Raji (cell line): ENCODE results near the gene MEX3D.

ENCODE experiments used
- POLR2A ChIP-seq: IDR thresholded peaks from 2 replicates; pipeline ENCODE4 v1.6.1; 2011; ENCODE audit warnings: low read depth, low read length, control low read depth; ENCODE audit not compliant: insufficient read depth

Gene MEX3D

GRCh38 chr19:1529430-1529816 is 38.7 kb downstream of the MEX3D start:
- no peak for TF ChIP-seq POLR2A

- TF ChIP-seq POLR2A: no peak
These were observed 39.3 kb downstream of the MEX3D start for GRCh38 chr19:1528596-1529429.

DNA sequence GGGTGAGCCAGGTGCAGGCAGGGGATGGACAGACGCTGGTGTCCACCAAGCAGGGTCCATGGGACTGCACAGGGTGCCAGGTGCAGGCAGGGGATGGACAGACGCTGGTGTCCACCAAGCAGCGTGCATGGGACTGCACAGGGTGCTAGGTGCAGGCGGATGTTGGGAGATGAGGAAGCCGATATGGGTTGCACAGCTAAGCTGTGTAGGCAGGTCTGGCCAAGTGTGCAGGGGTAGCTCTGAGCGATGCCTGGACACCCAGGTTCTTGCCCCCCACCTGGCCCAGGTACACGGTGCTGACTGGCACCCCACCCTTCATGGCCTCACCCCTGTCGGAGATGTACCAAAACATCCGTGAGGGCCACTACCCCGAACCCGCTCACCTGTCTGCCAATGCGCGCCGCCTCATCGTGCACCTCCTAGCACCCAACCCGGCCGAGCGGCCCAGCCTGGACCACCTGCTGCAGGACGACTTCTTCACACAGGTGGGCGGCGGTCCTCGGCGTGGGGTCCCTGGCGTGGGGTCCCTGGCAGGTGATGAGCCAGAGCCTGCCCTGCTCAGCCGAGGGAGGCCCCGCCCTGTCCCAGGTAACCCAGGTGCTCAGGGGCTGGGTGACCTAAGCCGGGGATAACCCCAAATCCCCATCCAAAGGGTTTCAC is 40.3 kb downstream of the MEX3D start:
- TF ChIP-seq POLR2A: no peak

DNA sequence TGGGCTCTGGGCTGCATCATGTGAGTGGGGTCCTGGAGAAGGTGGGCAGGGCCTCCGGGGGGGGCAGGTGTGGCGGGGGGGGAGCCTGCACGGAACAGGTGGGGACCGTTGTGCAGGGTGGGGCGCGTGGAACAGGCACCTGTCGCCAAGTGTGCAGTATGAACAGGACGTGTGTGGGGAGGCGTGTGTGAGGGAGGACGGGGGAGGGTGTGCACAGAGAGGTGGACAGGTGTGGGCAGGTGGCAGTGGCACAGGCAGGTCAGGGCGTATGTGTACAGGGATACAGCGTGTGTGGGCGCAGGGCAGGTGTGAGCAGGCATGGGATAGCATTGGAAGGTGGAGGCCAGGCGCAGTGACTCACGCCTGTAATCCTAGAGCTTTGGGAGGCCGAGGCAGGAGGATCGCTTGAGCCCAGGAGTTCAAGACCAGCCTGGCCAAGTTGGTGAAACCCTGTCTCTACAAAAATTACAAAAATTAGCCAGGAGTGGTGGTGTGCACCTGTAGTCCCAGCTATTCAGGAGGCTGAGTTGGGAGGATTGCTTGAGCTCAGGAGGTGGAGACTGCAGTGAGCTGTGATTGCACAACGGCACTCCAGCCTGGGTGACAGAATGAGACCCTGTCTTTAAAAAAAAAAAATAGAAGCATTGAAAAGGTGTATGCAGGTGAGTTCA is 41.0 kb downstream of the MEX3D start:
- TF ChIP-seq POLR2A: no peak

GRCh38 chr19:1526066-1526778 is 41.9 kb downstream of the MEX3D start:
- TF ChIP-seq POLR2A: no peak

DNA sequence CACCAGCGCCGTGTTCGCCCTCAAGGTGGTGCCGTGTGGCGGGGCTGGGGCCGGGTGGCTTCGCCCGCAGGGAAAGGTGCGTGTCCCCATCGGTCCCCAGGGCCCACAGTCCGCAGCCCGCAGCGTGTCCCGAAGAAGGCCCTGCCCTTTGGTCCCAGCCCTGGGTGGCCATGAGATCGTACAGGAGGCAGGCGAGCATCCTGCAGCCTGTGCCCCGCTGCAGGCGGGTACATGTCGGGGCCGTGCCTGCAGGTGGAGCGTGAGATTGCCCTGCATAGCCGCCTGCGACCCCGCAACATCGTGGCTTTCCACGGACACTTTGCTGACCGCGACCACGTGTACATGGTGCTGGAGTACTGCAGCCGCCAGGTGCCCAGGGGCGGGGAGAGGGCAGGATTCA is 42.8 kb downstream of the MEX3D start:
- TF ChIP-seq POLR2A: no peak

GRCh38 chr19:1524972-1525325 is 43.2 kb downstream of the MEX3D start:
- no peak for TF ChIP-seq POLR2A

GRCh38 chr19:1524287-1524971 is 43.7 kb downstream of the MEX3D start:
- TF ChIP-seq POLR2A: no peak

GRCh38 chr19:1523412-1524286 is 44.5 kb downstream of the MEX3D start, which contains the start of gene PLK5:
TSS of gene PLK5 (plus strand) at chr19:1524077. CDS start at chr19:1526997, 2,920 bp downstream.
- TF ChIP-seq POLR2A: no peak

- TF ChIP-seq POLR2A: no peak
These were observed 45.3 kb downstream of the MEX3D start for GRCh38 chr19:1522838-1523237.

DNA sequence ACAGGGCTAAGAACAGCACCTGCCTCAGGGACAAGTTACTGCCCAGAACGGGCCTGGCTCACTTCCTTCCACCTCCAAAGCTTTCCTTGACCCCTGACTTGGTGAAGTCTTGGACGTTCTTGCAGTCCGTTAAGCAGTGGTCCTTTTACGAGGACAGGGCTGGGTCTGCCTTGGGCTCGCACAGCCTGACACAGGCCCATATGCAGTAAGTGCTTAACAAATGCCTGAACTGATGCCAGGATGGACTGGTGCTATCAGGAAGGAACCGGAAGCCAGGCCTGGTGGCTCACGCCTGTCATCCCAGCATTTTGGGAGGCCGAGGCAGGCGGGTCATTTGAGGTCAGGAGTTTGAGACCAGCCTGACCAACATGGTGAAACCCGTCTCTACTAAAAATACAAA is 46.1 kb downstream of the MEX3D start:
- no peak for TF ChIP-seq POLR2A

GRCh38 chr19:1521636-1522035 is 46.5 kb downstream of the MEX3D start:
- TF ChIP-seq POLR2A: no peak

GRCh38 chr19:1520203-1520780 is 47.8 kb downstream of the MEX3D start:
- no peak for TF ChIP-seq POLR2A

- TF ChIP-seq POLR2A: no peak
These were observed 49.7 kb downstream of the MEX3D start for GRCh38 chr19:1518471-1518870.

DNA sequence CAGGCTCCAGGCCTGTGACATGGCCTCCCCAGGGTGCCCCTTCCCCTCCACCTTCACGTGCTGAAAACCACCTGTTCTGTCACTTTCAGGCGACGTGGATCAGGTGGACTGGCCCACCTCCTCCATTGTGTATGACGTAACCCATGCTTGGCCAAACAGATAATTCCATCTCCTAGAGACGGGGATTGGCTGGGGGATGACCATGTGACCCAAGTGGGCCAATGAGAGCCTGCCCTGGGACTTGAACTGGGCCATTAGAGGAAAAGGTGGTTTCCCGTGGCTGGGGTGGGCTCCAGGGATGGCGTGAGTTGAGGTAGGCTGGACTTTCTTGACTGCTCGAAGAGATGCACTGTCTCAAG is 51.8 kb downstream of the MEX3D start:
- TF ChIP-seq POLR2A: no peak
